IMR-90 (cell line): ENCODE data around the gene CFAP92. TPM values are rescaled to one million over a fixed set of nuclear protein-coding genes. Genes with fewer than 3 reads are reported as not detected.

Experiments used
- ATAC-seq: fragments of 200-7000 bp; cut with Tn5 transposase; 2 replicates; pipeline ENCODE4 v1.9.1; 2020; ENCODE audit warnings: low read depth, mild to moderate bottlenecking, moderate library complexity
- BruUV-seq: library from RNA; stranded (reverse); fragments of 400-500 nt; replicated peaks from 2 replicates; lab custom pipeline; 2021; lab: Mats Ljungman, UMichigan
- CTCF ChIA-PET: fragments of 300-600 bp; formaldehyde crosslinking; extraction: SDS; loops from one replicate; lab custom pipeline; 2021; ENCODE audit warnings: antibody characterized with exemption; lab: Yijun Ruan, JAX
- POLR2A ChIA-PET: fragments of 300-600 bp; sonication (Branson Sonifier 250); formaldehyde crosslinking; loops from one replicate; lab custom pipeline; 2022; ENCODE audit warnings: antibody characterized with exemption; ENCODE audit not compliant: unreplicated experiment; lab: Charles Lee
- DNase-seq: peaks from one replicate; pipeline ENCODE4 v3.0.0; 2013
- H2AFZ ChIP-seq: replicated peaks from 2 replicates; pipeline ENCODE3; 2013; ENCODE audit warnings: low read length, mild to moderate bottlenecking; ENCODE audit not compliant: poor library complexity
- H2AK5ac ChIP-seq: 2 replicates; pipeline ENCODE4 v1.6.1; 2013; ENCODE audit warnings: low read depth, low read length, inconsistent platforms
- H2AK9ac ChIP-seq: replicated peaks from 2 replicates; pipeline ENCODE3; 2013; ENCODE audit warnings: mild to moderate bottlenecking, low read depth, low read length, moderate library complexity; ENCODE audit not compliant: poor library complexity
- H2BK120ac ChIP-seq: 2 replicates; pipeline ENCODE4 v1.6.1; 2013; ENCODE audit warnings: low read depth, low read length, inconsistent platforms
- H2BK15ac ChIP-seq: 3 replicates; pipeline ENCODE4 v1.6.1; 2013; ENCODE audit warnings: low read depth, low read length, inconsistent platforms
- H2BK20ac ChIP-seq: 2 replicates; pipeline ENCODE4 v1.6.1; 2013; ENCODE audit warnings: low read depth, mild to moderate bottlenecking, inconsistent platforms, low read length, moderate library complexity
- H2BK5ac ChIP-seq: 2 replicates; pipeline ENCODE4 v1.6.1; 2013; ENCODE audit warnings: mild to moderate bottlenecking, low read depth, low read length, inconsistent platforms; ENCODE audit not compliant: poor library complexity, severe bottlenecking
- H3K14ac ChIP-seq: replicated peaks from 2 replicates; pipeline ENCODE4 v1.6.1; 2013; ENCODE audit warnings: low read depth, low read length, inconsistent platforms
- H3K18ac ChIP-seq: 2 replicates; pipeline ENCODE4 v1.6.1; 2013; ENCODE audit warnings: low read depth, low read length, control low read depth
- H3K23ac ChIP-seq: 2 replicates; pipeline ENCODE4 v1.6.1; 2013; ENCODE audit warnings: low read depth, low read length, inconsistent platforms
- H3K27ac ChIP-seq: 2 replicates; pipeline ENCODE4 v1.5.1; 2013; ENCODE audit warnings: mild to moderate bottlenecking, control low read depth, low read length; ENCODE audit not compliant: insufficient read depth
- H3K27me3 ChIP-seq: 2 replicates; pipeline ENCODE4 v1.6.1; 2013; ENCODE audit warnings: low read length; ENCODE audit not compliant: control insufficient read depth, insufficient read depth
- H3K36me3 ChIP-seq: 2 replicates; pipeline ENCODE4 v1.6.1; 2013; ENCODE audit warnings: low read length, mixed read lengths; ENCODE audit not compliant: control insufficient read depth, insufficient read depth
- H3K4ac ChIP-seq: 2 replicates; pipeline ENCODE4 v1.6.1; 2013; ENCODE audit warnings: low read depth, low read length, inconsistent platforms
- H3K4me1 ChIP-seq: 2 replicates; pipeline ENCODE4 v1.6.1; 2013; ENCODE audit warnings: low read length, mixed read lengths; ENCODE audit not compliant: control insufficient read depth, insufficient read depth
- H3K4me2 ChIP-seq: 2 replicates; pipeline ENCODE4 v1.6.1; 2013; ENCODE audit warnings: low read depth, mild to moderate bottlenecking, control low read depth, low read length, moderate library complexity
- H3K4me3 ChIP-seq: 2 replicates; pipeline ENCODE4 v1.5.1; 2013; ENCODE audit warnings: low read depth, mild to moderate bottlenecking, control low read depth, low read length, moderate library complexity; ENCODE audit not compliant: insufficient read depth
- H3K56ac ChIP-seq: 2 replicates; pipeline ENCODE4 v1.6.1; 2013; ENCODE audit warnings: low read length, inconsistent platforms; ENCODE audit not compliant: insufficient read depth; ENCODE audit errors: extremely low read depth
- H3K79me1 ChIP-seq, 2 experiments: 2 replicates each; pipeline ENCODE4 v1.6.1; 2013; ENCODE audit warnings: low read length in 2 of 2, inconsistent platforms in 1 of 2, low read depth in 1 of 2
- H3K9ac ChIP-seq: 2 replicates; pipeline ENCODE4 v1.6.1; 2013; ENCODE audit warnings: low read depth, low read length, control low read depth
- H3K9me1 ChIP-seq: 2 replicates; pipeline ENCODE4 v1.6.1; 2013; ENCODE audit warnings: low read length, inconsistent platforms; ENCODE audit not compliant: insufficient read depth
- H3K9me3 ChIP-seq: 2 replicates; pipeline ENCODE4 v1.6.1; 2013; ENCODE audit warnings: low read length; ENCODE audit not compliant: control insufficient read depth, insufficient read depth
- H4K20me1 ChIP-seq: 2 replicates; pipeline ENCODE4 v1.6.1; 2013; ENCODE audit warnings: low read length, inconsistent platforms; ENCODE audit not compliant: insufficient read depth
- H4K5ac ChIP-seq: 2 replicates; pipeline ENCODE4 v1.6.1; 2013; ENCODE audit warnings: mild to moderate bottlenecking, low read depth, low read length, control low read depth
- H4K8ac ChIP-seq, 2 experiments: 2 replicates each; pipeline ENCODE4 v1.6.1; 2013; ENCODE audit warnings: low read depth in 2 of 2, low read length in 2 of 2, control low read depth in 1 of 2, inconsistent platforms in 1 of 2
- H4K91ac ChIP-seq: 2 replicates; pipeline ENCODE4 v1.6.1; 2013; ENCODE audit warnings: low read depth, low read length, inconsistent platforms; ENCODE audit not compliant: insufficient read depth
- RFX5 ChIP-seq: IDR thresholded peaks from 2 replicates; pipeline ENCODE4 v1.8.0; 2012; ENCODE audit warnings: low read depth, mild to moderate bottlenecking, low read length, moderate library complexity
- WGBS, 2 experiments: methylation state at CpG; one replicate each; pipeline versions ENCODE4 v1.1.5 to v1.1.7; 2013; ENCODE audit warnings: missing lambda C conversion rate in 2 of 2; ENCODE audit not compliant: insufficient read length in 1 of 2; ENCODE audit errors: extremely low coverage in 2 of 2; 5-methylcytosine and 5-hydroxymethylcytosine counted together
- dilution Hi-C: fragments of 300-500 bp; cut with HindIII; formaldehyde crosslinking; loops from one replicate; pipeline ENCODE4 v1.14.3; 2018; ENCODE audit warnings: low sequenced_read_pairs; ENCODE audit not compliant: unreplicated experiment
- in situ Hi-C: fragments of 300-500 bp; cut with MboI; formaldehyde crosslinking; loops from 3 replicates; pipeline ENCODE4 v1.14.3; 2019; ENCODE audit warnings: low sequenced_read_pairs, inconsistent platforms, mixed read lengths
- intact Hi-C: fragments of 100-400 bp; cut with micrococcal nuclease; formaldehyde crosslinking; loops from 2 replicates; pipeline ENCODE4 v1.10.0; 2022
- polyA plus RNA-seq, 3 experiments: library from polyadenylated mRNA; depleted of rRNA; stranded (reverse); fragments of >200 nt; gene quantifications; 2 replicates each; pipeline ENCODE4 v1.2.3, GENCODE V29; 2012; ENCODE audit warnings: low replicate concordance in 1 of 3
- total RNA-seq: library from RNA; depleted of rRNA; stranded (reverse); fragments of >200 nt; gene quantifications from 2 replicates; pipeline ENCODE4 v1.2.3, GENCODE V29; 2012
- TF ChIP-seq, protein P1 (sequence below): fragments of 150-350 bp; IDR thresholded peaks from 2 replicates; pipeline ENCODE4 v1.6.1; 2016; ENCODE audit warnings: low read depth, mild to moderate bottlenecking, low read length, moderate library complexity, borderline replicate concordance

The CFAP92 gene
- total and polyA plus RNA-seq, 2 of the 4 experiments (the other 2 are of a cell fraction), result not detected

DNA sequence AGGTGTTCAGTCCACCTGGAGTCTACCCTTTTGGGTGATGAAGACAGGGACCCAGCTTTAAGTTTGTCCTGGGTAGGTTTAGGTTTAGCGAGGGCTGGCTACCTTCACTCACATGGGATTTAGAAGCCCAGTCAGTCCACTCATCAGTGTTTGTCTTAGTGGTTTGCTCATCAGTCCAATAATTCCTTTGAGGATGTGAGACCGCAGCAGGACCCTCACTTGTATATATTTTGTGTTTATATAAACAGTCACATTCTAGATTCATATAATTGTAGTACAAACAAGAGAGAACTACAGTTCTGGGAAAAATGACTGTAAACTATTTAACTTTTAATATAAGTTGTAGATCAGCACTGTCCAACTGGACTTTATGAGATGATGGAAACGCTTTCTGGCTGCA lies 25.4 kb upstream of the CFAP92 start (continued):
- TF ChIP-seq, protein P1, sequence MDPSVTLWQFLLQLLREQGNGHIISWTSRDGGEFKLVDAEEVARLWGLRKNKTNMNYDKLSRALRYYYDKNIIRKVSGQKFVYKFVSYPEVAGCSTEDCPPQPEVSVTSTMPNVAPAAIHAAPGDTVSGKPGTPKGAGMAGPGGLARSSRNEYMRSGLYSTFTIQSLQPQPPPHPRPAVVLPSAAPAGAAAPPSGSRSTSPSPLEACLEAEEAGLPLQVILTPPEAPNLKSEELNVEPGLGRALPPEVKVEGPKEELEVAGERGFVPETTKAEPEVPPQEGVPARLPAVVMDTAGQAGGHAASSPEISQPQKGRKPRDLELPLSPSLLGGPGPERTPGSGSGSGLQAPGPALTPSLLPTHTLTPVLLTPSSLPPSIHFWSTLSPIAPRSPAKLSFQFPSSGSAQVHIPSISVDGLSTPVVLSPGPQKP, result no peak

DNA sequence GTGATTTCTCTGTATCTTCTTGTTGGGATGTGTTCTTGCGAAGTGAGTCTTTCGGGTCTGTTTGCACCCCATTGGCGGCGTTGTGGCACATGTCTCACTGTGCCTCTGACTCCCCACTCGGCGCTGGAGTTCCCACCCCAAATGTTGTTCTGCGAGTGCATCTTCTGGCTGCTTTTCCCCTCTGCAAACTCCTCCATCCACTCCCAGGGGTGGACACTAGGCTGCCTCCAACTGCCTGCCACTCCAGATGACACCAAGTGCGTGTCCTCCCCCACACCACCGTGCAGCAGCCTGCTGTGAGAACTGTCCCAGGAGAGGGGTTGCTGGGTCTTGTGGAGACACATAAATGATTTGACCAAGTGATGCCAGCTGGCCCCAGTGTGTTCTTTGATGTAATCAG lies 24.9 kb upstream of the CFAP92 start:
- peak overlapping the region; percentile 25 for H2AK5ac ChIP-seq
- H2BK5ac ChIP-seq, result no peak overlapping the region
- H3K4me2 ChIP-seq, result no peak overlapping the region
- intact Hi-C loops (no loop called here), in situ Hi-C loops (no loop called here), dilution Hi-C loops (no loop called here)
- DNase-seq (no peak), ATAC-seq (no peak)
- peak overlapping the region; percentile 41; the same call in 1 of the 3 replicates for H2BK15ac ChIP-seq
- peak overlapping the region; percentile 32; the same call in 1 of the 2 replicates for H4K91ac ChIP-seq
- peak overlapping the region; percentile 37; the same call in 1 of the 2 replicates for H3K27ac ChIP-seq
- H2BK20ac ChIP-seq, result peak overlapping the region; percentile 48; the same call in 1 of the 2 replicates
- no TSS peak for BruUV-seq
- H3K23ac ChIP-seq, result 0 out of 2 replicates have a peak overlapping the region, but pooled peaks have one; percentile 31
- no peak for TF ChIP-seq RFX5
- H3K56ac ChIP-seq, result no peak overlapping the region
- peak overlapping the region; percentile 70 for H3K4ac ChIP-seq
- H3K4me1 ChIP-seq, result peaks cover 26% of the 10 kb centered on the region
- H3K9me1 ChIP-seq, result peaks cover 11% of the 10 kb centered on the region
- H3K9ac ChIP-seq, result no peak overlapping the region
- peak overlapping the region; percentile 20; the same call in 1 of the 2 replicates for H4K5ac ChIP-seq
- no peaks in the 10 kb centered on the region for H3K36me3 ChIP-seq
- H4K8ac ChIP-seq, result no peak overlapping the region; a peak in 1 of 4 replicates
- ChIA-PET CTCF (interaction anchor here (0.6 kb wide), 1 partner anchor 35 kb away, joined by 3 read pairs; no protein-coding TSS in a partner anchor), POLR2A (no interaction called here)
- H2AK9ac ChIP-seq, result no peak overlapping the region
- no CpG with 5 or more reads among the region's 9 CpGs for WGBS, 2 experiments
- H4K20me1 ChIP-seq, result no peaks in the 10 kb centered on the region
- H3K4me3 ChIP-seq, result no peak overlapping the region
- H3K9me3 ChIP-seq, result peaks cover 3% of the 10 kb centered on the region; the same call in 1 of the 2 replicates
- peaks cover 9% of the 10 kb centered on the region; the same call in 1 of the 2 replicates for H3K27me3 ChIP-seq
- no peak overlapping the region for H2AFZ ChIP-seq
- no peak overlapping the region for H3K14ac ChIP-seq
- no peaks in the 10 kb centered on the region for H3K79me1 ChIP-seq
- peak overlapping the region; percentile 2; the same call in 1 of the 2 replicates for H3K18ac ChIP-seq
- H2BK120ac ChIP-seq, result peak overlapping the region; percentile 44
